SW480 (cell line): ENCODE measurements around the gene DTNA.

Source experiments
- DNase-seq: peaks from one replicate; pipeline ENCODE4 v3.0.0-alpha.2; 2016; ENCODE audit warnings: low spot score

Gene DTNA

DNA sequence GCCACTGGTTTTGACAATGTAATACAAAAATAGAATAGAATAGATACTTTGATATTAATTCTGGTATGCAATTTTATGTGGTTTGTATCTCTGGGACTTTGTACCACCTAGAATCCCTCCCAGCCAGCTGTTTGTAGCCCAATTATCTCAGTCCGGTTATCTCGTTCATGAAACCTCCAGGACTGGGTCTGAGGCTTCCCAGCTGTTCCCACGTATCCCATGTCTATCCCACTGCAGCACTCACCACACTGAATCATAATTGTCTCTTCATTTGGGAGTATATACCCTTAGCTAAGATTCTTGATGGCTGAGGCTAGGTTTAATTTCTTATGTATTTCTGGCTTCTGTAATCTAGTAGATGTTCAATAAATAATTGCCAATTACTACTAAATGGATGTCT is 226.7 kb downstream of the DTNA start:
- no peak for DNase-seq

DNA sequence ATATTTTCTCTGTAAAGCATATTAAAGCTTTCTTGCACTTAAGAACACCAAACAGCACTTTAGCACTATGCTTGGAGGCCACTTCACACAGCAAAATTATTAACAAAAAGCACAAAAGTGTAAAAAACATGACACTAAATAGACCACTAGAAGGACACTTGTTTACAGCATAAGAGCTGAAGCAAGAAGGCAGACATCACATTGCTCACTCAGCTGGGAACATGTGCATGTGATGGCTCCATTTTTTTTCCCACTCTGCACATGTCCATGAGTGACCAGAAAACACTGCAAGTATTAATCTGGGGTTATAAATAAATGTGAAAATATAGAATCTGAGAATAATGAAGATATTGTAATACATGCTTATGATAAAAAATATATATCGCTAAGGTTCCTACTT is 228.0 kb downstream of the DTNA start:
- DNase-seq: no peak
